Testis (tissue), 3 donors: ENCODE results near the gene KIAA0513. TPM values are rescaled to one million over a fixed set of nuclear protein-coding genes. Genes with fewer than 3 reads are reported as not detected.

ENCODE experiments used
- DNase-seq: peaks from one replicate; pipeline ENCODE4 v3.0.0-alpha.2; 2019
- H3K27ac ChIP-seq, 2 donors: fragments of 200-600 bp; sonication (generic); one replicate each; pipeline ENCODE4 v1.5.1; 2019
- H3K27me3 ChIP-seq: fragments of 200-600 bp; sonication (generic); one replicate; pipeline ENCODE4 v1.5.1; 2019
- H3K36me3 ChIP-seq: fragments of 200-600 bp; sonication (generic); one replicate; pipeline ENCODE4 v1.5.1; 2017; ENCODE audit warnings: low read depth; ENCODE audit errors: missing control alignments
- H3K4me1 ChIP-seq: fragments of 200-600 bp; sonication (generic); one replicate; pipeline ENCODE4 v1.5.1; 2019
- H3K4me3 ChIP-seq, 2 donors: fragments of 200-600 bp; sonication (generic); one replicate each; pipeline ENCODE4 v1.5.1; 2017 to 2019
- H3K9me3 ChIP-seq: fragments of 200-600 bp; sonication (generic); one replicate; pipeline ENCODE4 v1.5.1; 2017
- CTCF ChIP-seq, 3 experiments: fragments of 450-650 bp in 2 of 3; fragments of 200-600 bp in 1 of 3; sonication (generic) in 1 of 3; IDR thresholded peaks; one replicate each; pipeline ENCODE4 v1.5.1; 2016 to 2019; ENCODE audit warnings: antibody characterized with exemption in 3 of 3, mild to moderate bottlenecking in 2 of 3, moderate library complexity in 1 of 3
- POLR2A ChIP-seq: fragments of 450-650 bp; IDR thresholded peaks from one replicate; pipeline ENCODE4 v1.6.1; 2017; ENCODE audit warnings: antibody characterized with exemption, mild to moderate bottlenecking, moderate library complexity
- WGBS, 2 donors: methylation state at CpG; one replicate each; pipeline ENCODE4 v1.1.5; 2018; 5-methylcytosine and 5-hydroxymethylcytosine counted together
- intact Hi-C: fragments of 100-400 bp; cut with DNase I; formaldehyde crosslinking; loops from one replicate; pipeline ENCODE4 v1.15.1; 2023; ENCODE audit warnings: low total_unique reads
- polyA plus RNA-seq: library from polyadenylated mRNA; stranded (reverse); fragments of 350-450 nt; fragmentation: Illumina TruSeq; extraction: RNeasy Lipid Tissue Mini Kit (QIAGEN cat#74804); gene quantifications from one replicate; pipeline ENCODE4 v1.2.3, GENCODE V29; 2014; ENCODE audit warnings: low read depth, low replicate concordance; ENCODE audit not compliant: insufficient read depth
- total RNA-seq, 2 donors: library from RNA; depleted of rRNA; stranded (reverse); fragments of >200 nt; gene quantifications; one replicate each; pipeline ENCODE4 v1.2.3, GENCODE V29; 2016

The KIAA0513 gene
- total and polyA plus RNA-seq, 3 donors from 2014 or later, result 9.8 to 18.7 (median 18.4) TPM

GRCh38 chr16:84990782-84991181 lies 36.8 kb upstream of the KIAA0513 start:
- no peak overlapping the region for H3K4me3 ChIP-seq
- no peaks in the 10 kb centered on the region for H3K27me3 ChIP-seq
- WGBS, 2 donors, result 92% methylated on average over 9 of the region's 9 CpGs
- DNase-seq, result no peak
- no peak for TF ChIP-seq POLR2A
- no peak for TF ChIP-seq CTCF (IDR thresholded peaks at IDR 0.05)
- H3K4me1 ChIP-seq, result peaks cover 8% of the 10 kb centered on the region
- H3K36me3 ChIP-seq, result no peaks in the 10 kb centered on the region
- H3K27ac ChIP-seq, result no peak overlapping the region
- intact Hi-C loops, result no loop called here
- H3K9me3 ChIP-seq, result no peaks in the 10 kb centered on the region

GRCh38 chr16:84992717-84993075 lies 34.9 kb upstream of the KIAA0513 start:
- intact Hi-C loops, result no loop called here
- Histone ChIP-seq H3K4me3 (no peak overlapping the region), H3K36me3 (no peaks in the 10 kb centered on the region), H3K4me1 (peaks cover 8% of the 10 kb centered on the region), H3K27me3 (no peaks in the 10 kb centered on the region), H3K9me3 (no peaks in the 10 kb centered on the region), H3K27ac (peak overlapping the region in 1 of 2 donors; percentile 50)
- 55 to 63% methylated on average over 3 of the region's 3 CpGs for WGBS, 2 donors
- TF ChIP-seq POLR2A (no peak), CTCF (IDR thresholded peaks at IDR 0.05) (no peak)
- DNase-seq, result no peak

GRCh38 chr16:84993926-84994325 lies 33.7 kb upstream of the KIAA0513 start:
- Histone ChIP-seq H3K4me1 (peaks cover 8% of the 10 kb centered on the region), H3K27ac (peak overlapping the region in 1 of 2 donors; percentile 69), H3K27me3 (no peaks in the 10 kb centered on the region), H3K36me3 (no peaks in the 10 kb centered on the region), H3K4me3 (no peak overlapping the region), H3K9me3 (no peaks in the 10 kb centered on the region)
- intact Hi-C loops, result no loop called here
- WGBS, 2 donors, result 92 to 94% methylated on average over 8 of the region's 8 CpGs
- TF ChIP-seq CTCF (IDR thresholded peaks at IDR 0.05) (no peak), POLR2A (no peak)
- no peak for DNase-seq

- intact Hi-C loops, result no loop called here
Observed at GRCh38 chr16:84995663-84996062, 31.9 kb upstream of the KIAA0513 start.

More at GRCh38 chr16:84995663-84996062, 31.9 kb upstream of the KIAA0513 start:
- Histone ChIP-seq H3K27me3 (no peaks in the 10 kb centered on the region), H3K9me3 (no peaks in the 10 kb centered on the region), H3K36me3 (no peaks in the 10 kb centered on the region), H3K4me3 (no peak overlapping the region), H3K27ac (no peak overlapping the region), H3K4me1 (peaks cover 11% of the 10 kb centered on the region)
- TF ChIP-seq CTCF (IDR thresholded peaks at IDR 0.05) (no peak), POLR2A (no peak)
- DNase-seq, result no peak
- WGBS, 2 donors, result 95% methylated on average over 8 of the region's 8 CpGs
